NT2/D1 (cell line): ENCODE measurements around the gene FAM24B.

Experiments
- SUZ12 ChIP-seq: IDR thresholded peaks from 2 replicates; pipeline ENCODE4 v1.6.1; 2011; ENCODE audit not compliant: insufficient read length, insufficient read depth; ENCODE audit errors: extremely low read depth
- YY1 ChIP-seq: IDR thresholded peaks from 2 replicates; pipeline ENCODE4 v1.6.1; 2011; ENCODE audit not compliant: insufficient read length, insufficient read depth
- ZNF274 ChIP-seq: IDR thresholded peaks from 2 replicates; pipeline ENCODE4 v1.6.1; 2011; ENCODE audit warnings: mild to moderate bottlenecking, low read depth, low read length

- TF ChIP-seq SUZ12 (no peak), YY1 (no peak), ZNF274 (no peak)
Measured at GRCh38 chr10:122822973-122823690, 56.2 kb downstream of the FAM24B start.
